CD14-positive monocyte (primary cell): ENCODE measurements around the gene GLIPR1L1. TPM values are rescaled to one million over a fixed set of nuclear protein-coding genes. Genes with fewer than 3 reads are reported as not detected.

ENCODE experiments used
- DNase-seq, 3 donors: peaks; one replicate each; pipeline ENCODE4 v3.0.0-alpha.2; 2011 to 2022
- H2AFZ ChIP-seq: 2 replicates; pipeline ENCODE4 v1.6.0; 2012; ENCODE audit warnings: mild to moderate bottlenecking, low read depth, low read length, inconsistent platforms; ENCODE audit not compliant: insufficient read depth, poor library complexity, severe bottlenecking
- H3K27ac ChIP-seq, 2 donors: 1 replicate in 1 of 2; 2 replicates in 1 of 2; pipeline ENCODE4 v1.5.1; 2012 to 2013; ENCODE audit warnings: low read length in 2 of 2, control low read depth in 1 of 2, inconsistent platforms in 1 of 2, low read depth in 1 of 2, mild to moderate bottlenecking in 1 of 2
- H3K27me3 ChIP-seq, 2 donors: one replicate each; pipeline versions ENCODE4 v1.6.0 to v1.6.1; 2011 to 2013; ENCODE audit warnings: low read length in 2 of 2; ENCODE audit not compliant: control insufficient read depth in 2 of 2, insufficient read depth in 2 of 2
- H3K36me3 ChIP-seq, 2 donors: replicated peaks in 1 of 2; 1 replicate in 1 of 2; 2 replicates in 1 of 2; pipeline versions ENCODE4 v1.5.1 to v1.6.1; 2012 to 2013; ENCODE audit warnings: low read length in 2 of 2, control low read depth in 1 of 2, inconsistent platforms in 1 of 2, mild to moderate bottlenecking in 1 of 2; ENCODE audit not compliant: insufficient read depth in 2 of 2, control insufficient read depth in 1 of 2
- H3K4me1 ChIP-seq, 2 donors: 1 replicate in 1 of 2; 2 replicates in 1 of 2; pipeline versions ENCODE4 v1.5.1 to v1.6.1; 2012 to 2013; ENCODE audit warnings: low read length in 2 of 2, control low read depth in 1 of 2, inconsistent platforms in 1 of 2, mild to moderate bottlenecking in 1 of 2, moderate library complexity in 1 of 2; ENCODE audit not compliant: insufficient read depth in 2 of 2, control insufficient read depth in 1 of 2
- H3K4me2 ChIP-seq: replicated peaks from 2 replicates; pipeline ENCODE3; 2012; ENCODE audit warnings: low read length, moderate library complexity, mild to moderate bottlenecking; ENCODE audit not compliant: poor library complexity, severe bottlenecking; ENCODE audit errors: extremely low read depth
- H3K4me3 ChIP-seq, 3 experiments: fragments of 200-600 bp in 1 of 3; sonication (generic) in 1 of 3; replicated peaks in 1 of 3; 1 replicate in 2 of 3; 2 replicates in 1 of 3; pipeline ENCODE4 v1.5.1; 2011 to 2013; ENCODE audit warnings: low read length in 3 of 3, mild to moderate bottlenecking in 3 of 3, control low read depth in 2 of 3, low read depth in 2 of 3, inconsistent platforms in 1 of 3, moderate library complexity in 1 of 3
- H3K79me2 ChIP-seq: 2 replicates; pipeline ENCODE4 v1.6.0; 2012; ENCODE audit warnings: mild to moderate bottlenecking, control low read depth, inconsistent platforms, low read length, moderate library complexity; ENCODE audit not compliant: insufficient read depth
- H3K9ac ChIP-seq: 2 replicates; pipeline ENCODE4 v1.6.0; 2017; ENCODE audit warnings: low read length, mild to moderate bottlenecking; ENCODE audit not compliant: insufficient read depth, poor library complexity, severe bottlenecking
- H3K9me3 ChIP-seq, 2 donors: replicated peaks in 1 of 2; 1 replicate in 1 of 2; 2 replicates in 1 of 2; pipeline versions ENCODE4 v1.5.1 to v1.6.1; 2012 to 2013; ENCODE audit warnings: low read length in 2 of 2, control low read depth in 1 of 2; ENCODE audit not compliant: control insufficient read depth in 1 of 2, insufficient read depth in 1 of 2
- H4K20me1 ChIP-seq: 2 replicates; pipeline ENCODE4 v1.6.0; 2012; ENCODE audit warnings: mild to moderate bottlenecking, low read length, control low read depth, moderate library complexity; ENCODE audit not compliant: insufficient read depth
- H3K27ac Mint-ChIP-seq, 7 donors: one replicate each; pipeline ENCODE4 v1.8.0; 2020; ENCODE audit warnings: mild to moderate bottlenecking in 7 of 7, mixed read lengths in 7 of 7, moderate library complexity in 6 of 7, inconsistent platforms in 2 of 7
- H3K27me3 Mint-ChIP-seq, 3 donors: one replicate each; pipeline ENCODE4 v1.8.0; 2021 to 2022; ENCODE audit warnings: low read depth in 3 of 3, mild to moderate bottlenecking in 3 of 3, mixed read lengths in 3 of 3, moderate library complexity in 3 of 3, inconsistent platforms in 1 of 3
- H3K36me3 Mint-ChIP-seq, 2 donors: one replicate each; pipeline ENCODE4 v1.8.0; 2020; ENCODE audit warnings: mixed read lengths in 2 of 2, inconsistent platforms in 1 of 2, mild to moderate bottlenecking in 1 of 2
- H3K4me1 Mint-ChIP-seq: one replicate; pipeline ENCODE4 v1.8.0; 2020; ENCODE audit warnings: mild to moderate bottlenecking, mixed read lengths
- H3K4me3 Mint-ChIP-seq, 2 donors: one replicate each; pipeline ENCODE4 v1.8.0; 2020; ENCODE audit warnings: mild to moderate bottlenecking in 2 of 2, mixed read lengths in 2 of 2, moderate library complexity in 1 of 2
- H3K9me3 Mint-ChIP-seq, 7 donors: one replicate each; pipeline ENCODE4 v1.8.0; 2020 to 2022; ENCODE audit warnings: mixed read lengths in 7 of 7, mild to moderate bottlenecking in 6 of 7, moderate library complexity in 6 of 7, inconsistent platforms in 2 of 7
- WGBS: methylation state at CpG from one replicate; pipeline ENCODE4 v1.1.5; 2013; ENCODE audit warnings: missing lambda C conversion rate; ENCODE audit not compliant: insufficient coverage; 5-methylcytosine and 5-hydroxymethylcytosine counted together
- intact Hi-C, 2 donors: fragments of 100-400 bp; cut with micrococcal nuclease; formaldehyde crosslinking; loops; one replicate each; pipeline versions ENCODE4 v1.15.0 to v1.15.1; 2023
- polyA plus RNA-seq, 3 donors: library from polyadenylated mRNA; depleted of rRNA in 1 of 3; unstranded in 2 of 3; stranded (reverse) in 1 of 3; fragments of 300-500 nt in 2 of 3; fragments of >200 nt in 1 of 3; fragmentation: Illumina TruSeq in 2 of 3; gene quantifications; 1 replicate in 2 of 3; 2 replicates in 1 of 3; pipeline ENCODE4 v1.2.3, GENCODE V29; 2012 to 2021
- TF ChIP-seq, protein P1 (sequence below): fragments of 200-600 bp; IDR thresholded peaks from one replicate; pipeline ENCODE4 v1.8.0; 2022; ENCODE audit warnings: antibody characterized with exemption, mild to moderate bottlenecking

GLIPR1L1 gene
- polyA plus RNA-seq, 3 donors, result not detected

DNA sequence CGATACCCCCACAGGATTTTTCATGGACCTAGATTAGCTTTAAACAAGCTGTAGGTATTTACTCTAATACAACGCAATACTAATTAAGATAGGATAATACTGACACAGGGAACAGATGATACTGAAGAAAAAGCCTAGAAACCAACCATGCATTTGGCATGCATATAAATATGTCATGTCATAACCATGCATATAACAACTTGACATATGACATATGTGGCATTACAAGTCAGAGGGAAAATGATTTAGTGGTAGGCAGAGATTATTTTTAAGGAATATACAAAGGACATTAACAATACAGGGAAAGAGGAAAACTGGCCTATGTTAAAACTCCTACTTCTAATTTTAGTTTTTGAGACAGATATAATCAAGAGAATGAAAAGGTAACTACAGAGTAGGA, 32.2 kb upstream of the GLIPR1L1 start:
- Histone ChIP-seq H3K27me3 (no peaks in the 10 kb centered on the region), H3K79me2 (no peaks in the 10 kb centered on the region), H3K27ac (no peak overlapping the region), H2AFZ (no peak overlapping the region), H3K4me1 (no peaks in the 10 kb centered on the region), H3K36me3 (no peaks in the 10 kb centered on the region), H3K4me2 (no peak overlapping the region), H3K9me3 (peaks cover 0 to 6% of the 10 kb centered on the region in 2 donors), H4K20me1 (no peaks in the 10 kb centered on the region), H3K4me3 (no peak overlapping the region), H3K9ac (no peak overlapping the region)
- Mint-ChIP-seq H3K27ac (no peak overlapping the region), H3K4me1 (no peaks in the 10 kb centered on the region), H3K9me3 (peaks cover 0 to 9% (median 4%) of the 10 kb centered on the region in 7 donors), H3K4me3 (no peak overlapping the region), H3K27me3 (no peaks in the 10 kb centered on the region), H3K36me3 (no peaks in the 10 kb centered on the region)
- intact Hi-C loops, result no loop called here
- WGBS, result no CpG with 5 or more reads among the region's 2 CpGs
- TF ChIP-seq, protein P1, sequence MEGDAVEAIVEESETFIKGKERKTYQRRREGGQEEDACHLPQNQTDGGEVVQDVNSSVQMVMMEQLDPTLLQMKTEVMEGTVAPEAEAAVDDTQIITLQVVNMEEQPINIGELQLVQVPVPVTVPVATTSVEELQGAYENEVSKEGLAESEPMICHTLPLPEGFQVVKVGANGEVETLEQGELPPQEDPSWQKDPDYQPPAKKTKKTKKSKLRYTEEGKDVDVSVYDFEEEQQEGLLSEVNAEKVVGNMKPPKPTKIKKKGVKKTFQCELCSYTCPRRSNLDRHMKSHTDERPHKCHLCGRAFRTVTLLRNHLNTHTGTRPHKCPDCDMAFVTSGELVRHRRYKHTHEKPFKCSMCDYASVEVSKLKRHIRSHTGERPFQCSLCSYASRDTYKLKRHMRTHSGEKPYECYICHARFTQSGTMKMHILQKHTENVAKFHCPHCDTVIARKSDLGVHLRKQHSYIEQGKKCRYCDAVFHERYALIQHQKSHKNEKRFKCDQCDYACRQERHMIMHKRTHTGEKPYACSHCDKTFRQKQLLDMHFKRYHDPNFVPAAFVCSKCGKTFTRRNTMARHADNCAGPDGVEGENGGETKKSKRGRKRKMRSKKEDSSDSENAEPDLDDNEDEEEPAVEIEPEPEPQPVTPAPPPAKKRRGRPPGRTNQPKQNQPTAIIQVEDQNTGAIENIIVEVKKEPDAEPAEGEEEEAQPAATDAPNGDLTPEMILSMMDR, result no peak
- no peak for DNase-seq

DNA sequence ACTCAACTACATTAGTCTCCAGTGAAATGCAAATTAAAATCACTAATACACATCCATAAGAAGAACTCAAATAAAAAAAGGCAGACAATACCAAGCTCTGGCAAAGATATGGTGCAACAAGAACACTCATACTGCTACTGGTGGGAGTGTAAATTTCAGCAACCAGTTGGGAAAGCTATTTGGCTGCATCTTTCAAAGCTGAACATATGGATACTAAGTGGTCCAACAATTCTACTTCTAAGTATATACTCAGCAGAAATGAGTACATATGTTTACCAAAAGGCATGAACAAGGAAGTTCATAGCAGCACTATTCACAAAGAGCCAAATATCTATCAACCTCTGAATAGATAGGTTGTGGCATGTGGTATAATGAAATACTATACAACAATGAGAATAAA, 31.7 kb upstream of the GLIPR1L1 start:
- no peaks in the 10 kb centered on the region for H3K79me2 ChIP-seq
- no peak overlapping the region for H3K27ac ChIP-seq
- DNase-seq, result no peak
- peaks cover 0 to 6% of the 10 kb centered on the region in 2 donors for H3K9me3 ChIP-seq
- H4K20me1 ChIP-seq, result no peaks in the 10 kb centered on the region
- H3K27ac Mint-ChIP-seq, result no peak overlapping the region
- H2AFZ ChIP-seq, result no peak overlapping the region
- no peak overlapping the region for H3K4me3 Mint-ChIP-seq
- no peaks in the 10 kb centered on the region for H3K4me1 Mint-ChIP-seq
- intact Hi-C loops, result no loop called here
- no peaks in the 10 kb centered on the region for H3K27me3 Mint-ChIP-seq
- H3K4me2 ChIP-seq, result no peak overlapping the region
- no peak overlapping the region for H3K9ac ChIP-seq
- no peak overlapping the region for H3K4me3 ChIP-seq
- peaks cover 0 to 9% (median 4%) of the 10 kb centered on the region in 7 donors for H3K9me3 Mint-ChIP-seq
- no peaks in the 10 kb centered on the region for H3K27me3 ChIP-seq
- H3K4me1 ChIP-seq, result no peaks in the 10 kb centered on the region
- TF ChIP-seq, protein P1, result no peak
- H3K36me3 ChIP-seq, result no peaks in the 10 kb centered on the region
- H3K36me3 Mint-ChIP-seq, result no peaks in the 10 kb centered on the region
